NCI-H2107 treated with DMSO at 0.1 percent for 48 hours (cell line): Measurements from ENCODE around the gene LACTBL1.

Experiments
- DNase-seq: peaks from one replicate; lab custom pipeline; 2025; ENCODE audit not compliant: unreplicated experiment; lab: John Stamatoyannopoulos, UW

The LACTBL1 gene

GRCh38 chr1:22978299-22978698, 5.6 kb upstream of the LACTBL1 start:
- no peak for DNase-seq

GRCh38 chr1:22976461-22977243, 4.0 kb upstream of the LACTBL1 start:
- DNase-seq, result peak; percentile 91

- DNase-seq, result no peak
Measured at GRCh38 chr1:22976127-22976460, 3.4 kb upstream of the LACTBL1 start.

GRCh38 chr1:22975694-22976093, 3.0 kb upstream of the LACTBL1 start:
- no peak for DNase-seq

- no peak for DNase-seq
Measured at GRCh38 chr1:22971611-22972405, 858 bp downstream of the LACTBL1 start.

GRCh38 chr1:22971161-22971560, 1.5 kb downstream of the LACTBL1 start:
- DNase-seq, result no peak

GRCh38 chr1:22970096-22970495, 2.6 kb downstream of the LACTBL1 start:
- DNase-seq, result no peak

- peak; percentile 73 for DNase-seq
Measured at GRCh38 chr1:22969304-22969709, 3.4 kb downstream of the LACTBL1 start.

GRCh38 chr1:22967833-22968232, 4.8 kb downstream of the LACTBL1 start:
- no peak for DNase-seq

GRCh38 chr1:22966309-22966708, 6.4 kb downstream of the LACTBL1 start:
- DNase-seq, result no peak

GRCh38 chr1:22963044-22963677, 9.5 kb downstream of the LACTBL1 start:
- no peak for DNase-seq

- DNase-seq, result no peak
Measured at GRCh38 chr1:22962558-22962957, 10.1 kb downstream of the LACTBL1 start.

GRCh38 chr1:22959545-22960360, 12.9 kb downstream of the LACTBL1 start:
- no peak for DNase-seq

- DNase-seq, result no peak
Measured at GRCh38 chr1:22958556-22958955, 14.1 kb downstream of the LACTBL1 start.

- DNase-seq, result no peak
Measured at GRCh38 chr1:22957066-22957465, 15.6 kb downstream of the LACTBL1 start.

- DNase-seq, result no peak
Measured at GRCh38 chr1:22955146-22955545, 17.5 kb downstream of the LACTBL1 start.

GRCh38 chr1:22953740-22954141, 18.9 kb downstream of the LACTBL1 start:
- no peak for DNase-seq

GRCh38 chr1:22953057-22953739, 19.5 kb downstream of the LACTBL1 start:
- no peak for DNase-seq

- DNase-seq, result no peak
Measured at GRCh38 chr1:22952694-22953056, 20.0 kb downstream of the LACTBL1 start.

GRCh38 chr1:22951796-22952195, 20.9 kb downstream of the LACTBL1 start:
- no peak for DNase-seq
